Mammary epithelial cell (primary cell): ENCODE data around the gene ZNF664.

Source experiments
- EZH2 ChIP-seq: IDR thresholded peaks from 2 replicates; pipeline ENCODE4 v1.6.1; 2012; ENCODE audit warnings: low read length, inconsistent platforms, borderline replicate concordance
- TF ChIP-seq, protein P1 (sequence below), 2 donors: IDR thresholded peaks in 1 of 2; conservative IDR thresholded peaks in 1 of 2; 2 replicates each; pipeline ENCODE4 v1.5.1; 2011 to 2012; ENCODE audit warnings: inconsistent platforms in 2 of 2, low read length in 2 of 2, mild to moderate bottlenecking in 2 of 2, control low read depth in 1 of 2, low read depth in 1 of 2; ENCODE audit not compliant: insufficient read depth in 1 of 2; ENCODE audit errors: extremely low read depth in 1 of 2

DNA sequence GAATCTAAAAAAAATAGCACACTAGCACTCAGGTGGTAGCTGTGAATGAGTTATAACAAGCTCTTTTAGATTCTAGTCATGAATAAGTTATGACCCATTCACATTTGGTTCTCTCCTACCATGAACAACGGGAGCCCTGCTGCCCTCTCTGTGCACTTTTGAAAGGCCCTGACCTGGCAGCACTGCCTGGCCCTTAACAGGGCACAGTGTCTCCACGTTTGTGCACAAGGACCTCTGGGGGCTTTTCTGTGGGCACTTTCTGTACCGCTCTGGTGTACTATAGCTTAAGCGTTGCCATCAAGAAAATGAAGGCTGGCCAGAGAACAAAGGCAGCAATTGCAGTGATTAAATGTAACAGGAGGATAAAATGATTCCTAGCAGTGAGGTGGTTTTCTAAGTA, 21.5 kb upstream of the ZNF664 start:
- TF ChIP-seq, protein P1, sequence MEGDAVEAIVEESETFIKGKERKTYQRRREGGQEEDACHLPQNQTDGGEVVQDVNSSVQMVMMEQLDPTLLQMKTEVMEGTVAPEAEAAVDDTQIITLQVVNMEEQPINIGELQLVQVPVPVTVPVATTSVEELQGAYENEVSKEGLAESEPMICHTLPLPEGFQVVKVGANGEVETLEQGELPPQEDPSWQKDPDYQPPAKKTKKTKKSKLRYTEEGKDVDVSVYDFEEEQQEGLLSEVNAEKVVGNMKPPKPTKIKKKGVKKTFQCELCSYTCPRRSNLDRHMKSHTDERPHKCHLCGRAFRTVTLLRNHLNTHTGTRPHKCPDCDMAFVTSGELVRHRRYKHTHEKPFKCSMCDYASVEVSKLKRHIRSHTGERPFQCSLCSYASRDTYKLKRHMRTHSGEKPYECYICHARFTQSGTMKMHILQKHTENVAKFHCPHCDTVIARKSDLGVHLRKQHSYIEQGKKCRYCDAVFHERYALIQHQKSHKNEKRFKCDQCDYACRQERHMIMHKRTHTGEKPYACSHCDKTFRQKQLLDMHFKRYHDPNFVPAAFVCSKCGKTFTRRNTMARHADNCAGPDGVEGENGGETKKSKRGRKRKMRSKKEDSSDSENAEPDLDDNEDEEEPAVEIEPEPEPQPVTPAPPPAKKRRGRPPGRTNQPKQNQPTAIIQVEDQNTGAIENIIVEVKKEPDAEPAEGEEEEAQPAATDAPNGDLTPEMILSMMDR (conservative IDR thresholded peaks at IDR 0.05 in 1 of 2, IDR thresholded peaks at IDR 0.05 in 1 of 2; ENCODE audit: extremely low read depth in 1 of 2, insufficient read depth in 1 of 2, low read depth in 1 of 2, low read length in 2 of 2) = no peak
- no peak for TF ChIP-seq EZH2
